Stomach (tissue), 9 donors: ENCODE results near the gene GRIK1. TPM values are rescaled to one million over a fixed set of nuclear protein-coding genes. Genes with fewer than 3 reads are reported as not detected.

Experiments used
- DNase-seq, 2 donors: peaks; one replicate each; pipeline versions ENCODE4 v3.0.0 to v3.0.0-alpha.2; 2013 to 2019
- H3K27ac ChIP-seq, 5 donors: fragments of 200-600 bp in 4 of 5; sonication (generic) in 4 of 5; one replicate each; pipeline ENCODE4 v1.5.1; 2013 to 2019; ENCODE audit warnings: mild to moderate bottlenecking in 1 of 5, moderate library complexity in 1 of 5
- H3K27me3 ChIP-seq, 3 donors: fragments of 200-600 bp; sonication (generic); one replicate each; pipeline ENCODE4 v1.5.1; 2017 to 2019; ENCODE audit warnings: mixed run types in 1 of 3
- H3K36me3 ChIP-seq, 4 donors: fragments of 200-600 bp; sonication (generic); 1 replicate in 3 of 4; 2 replicates in 1 of 4; pipeline ENCODE4 v1.5.1; 2016 to 2019
- H3K4me1 ChIP-seq, 4 donors: fragments of 200-600 bp; sonication (generic); one replicate each; pipeline ENCODE4 v1.5.1; 2016 to 2019
- H3K4me3 ChIP-seq, 4 donors: fragments of 200-600 bp; sonication (generic) in 3 of 4; one replicate each; pipeline ENCODE4 v1.5.1; 2016 to 2019; ENCODE audit warnings: mild to moderate bottlenecking in 1 of 4
- H3K9me3 ChIP-seq, 4 donors: fragments of 200-600 bp; sonication (generic); one replicate each; pipeline ENCODE4 v1.5.1; 2016 to 2019
- EP300 ChIP-seq: sonication (generic); formaldehyde crosslinking; IDR thresholded peaks from one replicate; pipeline ENCODE4 v1.6.1; 2017; ENCODE audit warnings: antibody characterized with exemption
- POLR2A ChIP-seq, 4 donors: fragments of 450-650 bp; IDR thresholded peaks; one replicate each; pipeline ENCODE4 v1.6.1; 2016; ENCODE audit warnings: antibody characterized with exemption in 4 of 4, control low read depth in 2 of 4, mild to moderate bottlenecking in 1 of 4, moderate library complexity in 1 of 4
- POLR2AphosphoS5 ChIP-seq, 3 donors: sonication (generic); formaldehyde crosslinking; IDR thresholded peaks; one replicate each; pipeline ENCODE4 v1.6.1; 2016; ENCODE audit warnings: antibody characterized with exemption in 3 of 3
- WGBS, 5 donors: extraction: QIAGEN DNeasy Blood & Tissue Kit in 3 of 5; methylation state at CpG; one replicate each; pipeline versions ENCODE4 v1.1.5 to v1.1.7; 2013 to 2018; 5-methylcytosine and 5-hydroxymethylcytosine counted together
- intact Hi-C: fragments of 100-400 bp; cut with DNase I; formaldehyde crosslinking; loops from one replicate; pipeline ENCODE4 v1.15.1; 2023; ENCODE audit warnings: low total_unique reads
- polyA plus RNA-seq, 3 donors: library from polyadenylated mRNA; stranded (reverse); fragments of 200-250 nt; gene quantifications; one replicate each; pipeline ENCODE4 v1.2.3, GENCODE V29; 2013
- total RNA-seq, 5 donors: library from RNA; depleted of rRNA; stranded (reverse); fragments of >200 nt; gene quantifications; one replicate each; pipeline versions ENCODE4 v1.1.0 to v1.2.3, GENCODE V29; 2014 to 2016
- TF ChIP-seq, protein P1 (sequence below), 7 experiments: fragments of 450-650 bp in 4 of 7; fragments of 200-600 bp in 3 of 7; sonication (generic) in 3 of 7; IDR thresholded peaks; one replicate each; pipeline ENCODE4 v1.5.1; 2016 to 2019; ENCODE audit warnings: antibody characterized with exemption in 7 of 7, control low read depth in 2 of 7, mild to moderate bottlenecking in 1 of 7
- donor health status: healthy with polysubstance abuse.
- donor health status: Bipolar disorder and iron deficiency.
- donor health status: healthy.

The GRIK1 gene
- total and polyA plus RNA-seq, 8 donors: 0.06 to 1.5 (median 0.66) TPM; not detected in 4

DNA sequence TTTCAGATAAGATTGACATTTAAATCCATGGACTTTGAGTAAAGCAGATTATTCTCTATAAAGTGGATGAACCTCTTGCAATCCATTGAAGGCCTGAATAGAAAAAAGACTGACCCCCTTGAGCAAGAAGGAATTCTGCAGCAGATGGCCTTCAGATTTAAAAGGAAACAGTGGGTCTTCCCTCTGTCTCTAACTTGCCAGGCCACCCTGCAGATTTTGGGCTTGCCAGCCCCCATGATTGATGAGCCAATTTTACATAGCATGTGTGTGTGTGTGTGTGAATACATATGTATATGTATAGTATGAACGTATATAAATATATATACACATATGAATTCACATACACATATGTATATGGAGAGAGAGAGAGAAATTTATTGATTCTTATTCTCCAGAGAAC is 113.4 kb downstream of the GRIK1 start:
- H3K27me3 ChIP-seq: no peaks in the 10 kb centered on the region
- DNase-seq: no peak
- WGBS, 5 donors: 71 to 100% (median 86%) methylated on average over 1 of the region's 1 CpG
- TF ChIP-seq POLR2AphosphoS5 (IDR thresholded peaks at IDR 0.05) (no peak), POLR2A (IDR thresholded peaks at IDR 0.05) (no peak), EP300 (no peak)
- TF ChIP-seq, protein P1, sequence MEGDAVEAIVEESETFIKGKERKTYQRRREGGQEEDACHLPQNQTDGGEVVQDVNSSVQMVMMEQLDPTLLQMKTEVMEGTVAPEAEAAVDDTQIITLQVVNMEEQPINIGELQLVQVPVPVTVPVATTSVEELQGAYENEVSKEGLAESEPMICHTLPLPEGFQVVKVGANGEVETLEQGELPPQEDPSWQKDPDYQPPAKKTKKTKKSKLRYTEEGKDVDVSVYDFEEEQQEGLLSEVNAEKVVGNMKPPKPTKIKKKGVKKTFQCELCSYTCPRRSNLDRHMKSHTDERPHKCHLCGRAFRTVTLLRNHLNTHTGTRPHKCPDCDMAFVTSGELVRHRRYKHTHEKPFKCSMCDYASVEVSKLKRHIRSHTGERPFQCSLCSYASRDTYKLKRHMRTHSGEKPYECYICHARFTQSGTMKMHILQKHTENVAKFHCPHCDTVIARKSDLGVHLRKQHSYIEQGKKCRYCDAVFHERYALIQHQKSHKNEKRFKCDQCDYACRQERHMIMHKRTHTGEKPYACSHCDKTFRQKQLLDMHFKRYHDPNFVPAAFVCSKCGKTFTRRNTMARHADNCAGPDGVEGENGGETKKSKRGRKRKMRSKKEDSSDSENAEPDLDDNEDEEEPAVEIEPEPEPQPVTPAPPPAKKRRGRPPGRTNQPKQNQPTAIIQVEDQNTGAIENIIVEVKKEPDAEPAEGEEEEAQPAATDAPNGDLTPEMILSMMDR (IDR thresholded peaks at IDR 0.05): no peak
- no peaks in the 10 kb centered on the region for H3K36me3 ChIP-seq
- no peak overlapping the region for H3K4me3 ChIP-seq
- H3K9me3 ChIP-seq: peaks cover 0 to 11% (median 7%) of the 10 kb centered on the region in 4 donors
- no peaks in the 10 kb centered on the region for H3K4me1 ChIP-seq
- intact Hi-C loops: no loop called here
- no peak overlapping the region for H3K27ac ChIP-seq

DNA sequence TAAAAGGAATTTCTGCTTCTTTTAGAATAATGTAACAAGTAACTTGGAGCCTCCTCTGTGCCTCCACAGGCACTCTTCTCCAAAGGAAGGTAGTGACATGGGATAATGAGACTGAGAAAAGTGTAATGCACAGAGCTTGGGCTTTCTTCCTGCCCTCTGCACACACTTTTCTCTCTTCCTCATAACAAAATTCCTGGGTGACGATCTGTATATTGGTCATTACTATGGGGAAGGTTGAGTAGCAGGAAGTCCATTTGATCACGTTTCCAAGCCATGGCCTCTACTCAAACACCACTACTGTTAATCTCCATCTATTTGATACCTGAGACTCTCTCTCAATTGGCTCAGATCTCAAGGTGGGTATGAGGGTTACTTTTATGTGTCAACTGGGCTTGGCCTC is 113.9 kb downstream of the GRIK1 start:
- WGBS, 5 donors: 57 to 81% (median 64%) methylated on average over 2 of the region's 2 CpGs
- DNase-seq: no peak
- Histone ChIP-seq H3K9me3 (peaks cover 0 to 11% (median 7%) of the 10 kb centered on the region in 4 donors), H3K4me1 (no peaks in the 10 kb centered on the region), H3K4me3 (no peak overlapping the region), H3K36me3 (no peaks in the 10 kb centered on the region), H3K27ac (no peak overlapping the region), H3K27me3 (no peaks in the 10 kb centered on the region)
- intact Hi-C loops: no loop called here
- TF ChIP-seq POLR2AphosphoS5 (IDR thresholded peaks at IDR 0.05) (no peak), POLR2A (IDR thresholded peaks at IDR 0.05) (no peak), EP300 (no peak)
- TF ChIP-seq, protein P1 (IDR thresholded peaks at IDR 0.05): no peak

DNA sequence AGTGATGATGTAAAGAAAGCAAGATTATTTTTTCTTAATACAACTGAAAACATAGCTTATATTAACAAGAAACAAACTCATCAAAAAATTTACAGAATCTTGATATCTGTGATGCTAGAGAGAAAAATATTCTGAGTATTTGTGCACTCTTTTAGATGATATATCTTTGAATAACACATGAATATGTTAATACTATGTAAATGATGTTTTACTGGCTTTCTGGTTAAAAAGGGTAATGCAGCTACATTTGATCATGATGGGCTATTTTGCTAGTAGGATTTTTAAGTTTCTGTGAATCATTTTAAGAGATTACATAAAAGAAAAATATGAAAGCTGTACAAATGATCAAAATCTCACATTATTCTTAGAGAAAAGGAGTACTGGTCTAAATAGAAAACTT is 114.5 kb downstream of the GRIK1 start:
- H3K27me3 ChIP-seq: no peaks in the 10 kb centered on the region
- H3K27ac ChIP-seq: no peak overlapping the region
- H3K4me1 ChIP-seq: no peaks in the 10 kb centered on the region
- peaks cover 0 to 11% (median 7%) of the 10 kb centered on the region in 4 donors for H3K9me3 ChIP-seq
- intact Hi-C loops: no loop called here
- H3K4me3 ChIP-seq: no peak overlapping the region
- DNase-seq: no peak
- H3K36me3 ChIP-seq: no peaks in the 10 kb centered on the region
- no peak for TF ChIP-seq POLR2A (IDR thresholded peaks at IDR 0.05)
- TF ChIP-seq, protein P1 (IDR thresholded peaks at IDR 0.05): no peak

DNA sequence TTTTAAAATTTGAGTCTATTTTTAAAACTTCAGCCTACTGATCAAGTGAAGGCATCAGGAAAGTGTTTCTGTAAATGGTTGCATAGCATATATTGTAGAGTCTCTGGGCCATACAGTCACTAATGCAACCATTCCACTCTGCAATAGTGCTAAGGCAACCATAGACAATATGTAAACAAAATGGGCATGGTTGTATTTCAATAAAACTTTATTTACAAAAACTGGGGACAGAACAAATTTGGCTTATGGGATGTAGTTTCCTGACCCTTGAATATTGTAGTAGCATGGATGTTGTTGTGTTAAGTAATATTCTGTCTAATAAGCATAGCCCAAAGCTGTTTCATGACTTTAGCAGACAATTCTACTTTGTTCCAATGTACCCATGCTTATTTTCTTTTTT is 117.7 kb downstream of the GRIK1 start:
- Histone ChIP-seq H3K9me3 (no peaks in the 10 kb centered on the region), H3K27ac (no peak overlapping the region), H3K4me1 (no peaks in the 10 kb centered on the region), H3K4me3 (no peak overlapping the region), H3K36me3 (no peaks in the 10 kb centered on the region), H3K27me3 (no peaks in the 10 kb centered on the region)
- intact Hi-C loops: no loop called here
- DNase-seq: no peak
- TF ChIP-seq, protein P1 (IDR thresholded peaks at IDR 0.05): no peak
- TF ChIP-seq POLR2A (IDR thresholded peaks at IDR 0.05) (no peak), EP300 (no peak), POLR2AphosphoS5 (IDR thresholded peaks at IDR 0.05) (no peak)
